H1 (cell line): ENCODE measurements around the gene MEN1. TPM values are rescaled to one million over a fixed set of nuclear protein-coding genes. Genes with fewer than 3 reads are reported as not detected.

Experiments used
- CTCF ChIA-PET: fragments of 300-600 bp; sonication (Branson Sonifier 250); formaldehyde crosslinking; loops from one replicate; lab custom pipeline; 2021; ENCODE audit not compliant: partially characterized antibody; lab: Charles Lee
- POLR2A ChIA-PET: fragments of 300-600 bp; sonication (Branson Sonifier 250); formaldehyde crosslinking; loops from one replicate; lab custom pipeline; 2021; ENCODE audit warnings: inconsistent platforms; ENCODE audit not compliant: partially characterized antibody; lab: Charles Lee
- DNase-seq, 2 experiments: peaks; one replicate each; pipeline versions ENCODE4 v3.0.0 to v3.0.0-alpha.2; 2010 to 2022; ENCODE audit warnings: low spot score in 2 of 2, low read depth in 1 of 2, mixed read lengths in 1 of 2
- FAIRE-seq: peaks from 2 replicates; lab custom pipeline; 2011; peaks lifted over from hg19 to GRCh38; lab: Jason Lieb, UNC
- H2AFZ ChIP-seq: 2 replicates; pipeline ENCODE4 v1.8.1; 2012; ENCODE audit warnings: low read length, inconsistent platforms
- H2AK5ac ChIP-seq: 2 replicates; pipeline ENCODE4 v1.6.1; 2013; ENCODE audit warnings: low read depth, low read length
- H2BK120ac ChIP-seq: replicated peaks from 2 replicates; pipeline ENCODE3; 2013; ENCODE audit warnings: low read depth, low read length, inconsistent platforms
- H2BK12ac ChIP-seq: 2 replicates; pipeline ENCODE4 v1.6.1; 2013; ENCODE audit warnings: low read depth, low read length
- H2BK15ac ChIP-seq: 2 replicates; pipeline ENCODE4 v1.6.1; 2013; ENCODE audit warnings: low read length
- H2BK20ac ChIP-seq: 2 replicates; pipeline ENCODE4 v1.6.1; 2013; ENCODE audit warnings: low read length
- H2BK5ac ChIP-seq: 2 replicates; pipeline ENCODE4 v1.6.1; 2013; ENCODE audit warnings: low read depth, low read length
- H3K14ac ChIP-seq: 2 replicates; pipeline ENCODE4 v1.6.1; 2013; ENCODE audit warnings: inconsistent platforms; ENCODE audit not compliant: insufficient read length
- H3K18ac ChIP-seq: 2 replicates; pipeline ENCODE4 v1.6.1; 2013; ENCODE audit warnings: low read length; ENCODE audit errors: extremely low read depth
- H3K23ac ChIP-seq: 2 replicates; pipeline ENCODE4 v1.6.1; 2013; ENCODE audit warnings: inconsistent platforms; ENCODE audit not compliant: insufficient read length
- H3K23me2 ChIP-seq: 2 replicates; pipeline ENCODE4 v1.6.1; 2013; ENCODE audit warnings: low read depth, low read length
- H3K27ac ChIP-seq: 2 replicates; pipeline ENCODE4 v1.6.1; 2011; ENCODE audit warnings: low read depth, low read length, inconsistent platforms
- H3K27me3 ChIP-seq, 4 experiments: replicated peaks in 1 of 4; 1 replicate in 1 of 4; 2 replicates in 3 of 4; pipeline versions ENCODE4 v1.6.1 to v1.8.1; 2011 to 2013; ENCODE audit warnings: low read length in 3 of 4, mild to moderate bottlenecking in 3 of 4, inconsistent platforms in 2 of 4, mixed read lengths in 2 of 4, moderate library complexity in 1 of 4; ENCODE audit not compliant: control insufficient read depth in 3 of 4, insufficient read depth in 3 of 4; ENCODE audit errors: extremely low read depth in 1 of 4
- H3K36me3 ChIP-seq, 4 experiments: 2 replicates each; pipeline versions ENCODE4 v1.6.1 to v1.8.1; 2011 to 2013; ENCODE audit warnings: mild to moderate bottlenecking in 4 of 4, low read length in 3 of 4, moderate library complexity in 2 of 4, control low read depth in 1 of 4, inconsistent platforms in 1 of 4; ENCODE audit not compliant: insufficient read depth in 4 of 4, control insufficient read depth in 2 of 4
- H3K4ac ChIP-seq: replicated peaks from 2 replicates; pipeline ENCODE3; 2013; ENCODE audit warnings: low read length, low read depth, mixed read lengths, inconsistent platforms; ENCODE audit not compliant: insufficient read length
- H3K4me1 ChIP-seq, 4 experiments: replicated peaks in 1 of 4; 1 replicate in 1 of 4; 2 replicates in 3 of 4; pipeline versions ENCODE4 v1.6.1 to v1.8.1; 2011 to 2013; ENCODE audit warnings: low read length in 3 of 4, inconsistent platforms in 2 of 4, mixed read lengths in 1 of 4; ENCODE audit not compliant: insufficient read depth in 4 of 4, control insufficient read depth in 3 of 4
- H3K4me2 ChIP-seq, 2 experiments: 2 replicates each; pipeline versions ENCODE4 v1.6.1 to v1.8.1; 2011 to 2013; ENCODE audit warnings: low read depth in 2 of 2, low read length in 2 of 2, control low read depth in 1 of 2, inconsistent platforms in 1 of 2, mild to moderate bottlenecking in 1 of 2; ENCODE audit not compliant: insufficient read depth in 1 of 2
- H3K4me3 ChIP-seq, 4 experiments: fragments of 200-600, 300-600 bp in 1 of 4; sonication (generic), shearing (Covaris generic), sonication (Bioruptor Twin) in 1 of 4; 2 replicates each; pipeline versions ENCODE4 v1.5.1 to v1.8.1; 2011 to 2016; ENCODE audit warnings: low read length in 4 of 4, low read depth in 3 of 4, control low read depth in 2 of 4, inconsistent platforms in 2 of 4, mild to moderate bottlenecking in 2 of 4, mixed read lengths in 1 of 4, moderate library complexity in 1 of 4; ENCODE audit not compliant: insufficient read depth in 2 of 4; ENCODE audit errors: extremely low read depth in 1 of 4
- H3K56ac ChIP-seq: replicated peaks from 2 replicates; pipeline ENCODE3; 2013; ENCODE audit warnings: low read depth, mild to moderate bottlenecking, mixed read lengths, low read length, inconsistent platforms; ENCODE audit not compliant: insufficient read length
- H3K79me1 ChIP-seq: 2 replicates; pipeline ENCODE4 v1.6.1; 2013; ENCODE audit warnings: low read depth, low read length, control low read depth
- H3K79me2 ChIP-seq, 2 experiments: 2 replicates each; pipeline versions ENCODE4 v1.6.1 to v1.8.1; 2012 to 2013; ENCODE audit warnings: low read length in 2 of 2, mild to moderate bottlenecking in 2 of 2, inconsistent platforms in 1 of 2; ENCODE audit not compliant: insufficient read depth in 2 of 2, control insufficient read depth in 1 of 2
- H3K9ac ChIP-seq, 4 experiments: replicated peaks in 1 of 4; 1 replicate in 1 of 4; 2 replicates in 3 of 4; pipeline versions ENCODE4 v1.6.1 to v1.8.1; 2011 to 2013; ENCODE audit warnings: low read depth in 3 of 4, low read length in 3 of 4, control low read depth in 2 of 4, mild to moderate bottlenecking in 2 of 4, moderate library complexity in 2 of 4, inconsistent platforms in 1 of 4; ENCODE audit errors: extremely low read depth in 1 of 4
- H3K9me3 ChIP-seq, 2 experiments: 2 replicates each; pipeline versions ENCODE4 v1.6.1 to v1.8.1; 2012 to 2013; ENCODE audit warnings: mild to moderate bottlenecking in 2 of 2, moderate library complexity in 2 of 2, control low read depth in 1 of 2, inconsistent platforms in 1 of 2, low read depth in 1 of 2, low read length in 1 of 2, mixed read lengths in 1 of 2; ENCODE audit not compliant: insufficient read depth in 2 of 2
- H4K20me1 ChIP-seq, 2 experiments: replicated peaks in 1 of 2; 2 replicates each; pipeline versions ENCODE3 to v1.8.1; 2011 to 2013; ENCODE audit warnings: inconsistent platforms in 2 of 2, low read length in 2 of 2, mild to moderate bottlenecking in 1 of 2; ENCODE audit not compliant: insufficient read depth in 2 of 2, control insufficient read depth in 1 of 2
- H4K5ac ChIP-seq: 2 replicates; pipeline ENCODE4 v1.6.1; 2013; ENCODE audit warnings: low read length, low read depth, mixed read lengths, inconsistent platforms; ENCODE audit not compliant: insufficient read length
- H4K8ac ChIP-seq: 2 replicates; pipeline ENCODE4 v1.8.0; 2013; ENCODE audit warnings: mild to moderate bottlenecking, moderate library complexity, low read length, inconsistent platforms; ENCODE audit not compliant: insufficient read depth; ENCODE audit errors: extremely low read depth
- H4K91ac ChIP-seq: replicated peaks from 2 replicates; pipeline ENCODE3; 2013; ENCODE audit warnings: low read length, mixed read lengths, inconsistent platforms; ENCODE audit not compliant: insufficient read length
- CBX5 ChIP-seq: fragments of 300-800, 300-1000 bp; sonication (generic); IDR thresholded peaks from 2 replicates; pipeline ENCODE4 v1.7.1; 2016; ENCODE audit warnings: antibody characterized with exemption, low read length, low read depth
- SIX5 ChIP-seq: IDR thresholded peaks from 2 replicates; pipeline ENCODE4 v1.6.1; 2011; ENCODE audit warnings: mild to moderate bottlenecking, low read depth, low read length
- SP1 ChIP-seq: IDR thresholded peaks from 2 replicates; pipeline ENCODE4 v1.6.1; 2011; ENCODE audit warnings: low read depth, low read length
- WGBS, 2 experiments: shearing (Covaris generic) in 1 of 2; methylation state at CpG; one replicate each; pipeline versions ENCODE4 v1.1.6 to v1.1.7; 2013 to 2015; ENCODE audit warnings: low lambda C conversion rate in 2 of 2, mixed read lengths in 2 of 2, inconsistent platforms in 1 of 2, low coverage in 1 of 2, missing lambda C conversion rate in 1 of 2; ENCODE audit not compliant: insufficient replicate concordance in 2 of 2, insufficient coverage in 1 of 2, insufficient read length in 1 of 2; ENCODE audit errors: extremely low coverage in 1 of 2, missing lambda C conversion rate in 1 of 2; 5-methylcytosine and 5-hydroxymethylcytosine counted together
- polyA plus RNA-seq, 7 experiments: library from polyadenylated mRNA; depleted of rRNA in 3 of 7; stranded (reverse) in 5 of 7; unstranded in 2 of 7; fragments of >200 nt in 5 of 7; fragments of 200-250 nt in 2 of 7; gene quantifications; 1 replicate in 5 of 7; 2 replicates in 1 of 7; 4 replicates in 1 of 7; pipeline versions ENCODE4 v1.2.1 to v1.2.3, GENCODE V29; 2011 to 2013; ENCODE audit warnings: missing spikeins in 2 of 7, mixed read lengths in 2 of 7
- total RNA-seq: library from RNA; stranded (reverse); fragmentation: NEBNext Ultra II Directional; extraction: Animal tissue kit (Norgen Biotek cat#: 25700); gene quantifications from 2 replicates; pipeline ENCODE4 v1.2.1, GENCODE V29; 2021
- TF ChIP-seq, protein P1 (sequence below): IDR thresholded peaks from 2 replicates; pipeline ENCODE4 v1.6.1; 2012; ENCODE audit warnings: inconsistent platforms

The MEN1 gene
- total and polyA plus RNA-seq, 2 of the 8 experiments (the other 6 are each of a cell fraction or from before 2014, with no cell fraction given): 47.2 to 56.3 TPM

- peaks cover 0 to 5% of the 10 kb centered on the region in 2 experiments for H4K20me1 ChIP-seq
- no peaks in the 10 kb centered on the region for H3K9me3 ChIP-seq
- no peak overlapping the region for H3K4ac ChIP-seq
- H3K79me2 ChIP-seq: peaks cover 0 to 3% of the 10 kb centered on the region in 2 experiments; a peak in 1 of 4 replicates
- 0 out of 2 replicates have a peak overlapping the region, but pooled peaks have one; percentile 72 for H2BK20ac ChIP-seq
- H3K14ac ChIP-seq: no peak overlapping the region
- H3K27ac ChIP-seq: peak overlapping the region; percentile 78
- DNase-seq: peak in 1 of 2 experiments; percentile 58
- no peak overlapping the region for H3K4me3 ChIP-seq
- H3K18ac ChIP-seq: no peak overlapping the region; the same call in none of the 2 replicates
- H3K9ac ChIP-seq: peak overlapping the region in 1 of 4 experiments; percentile 9; a peak in 2 of 7 replicates
- H3K4me2 ChIP-seq: peak overlapping the region; percentile 84 to 91; a peak in 3 of 4 replicates
- CTCF ChIA-PET: interaction anchor here (0.6 to 32.3 kb wide), 7 partner anchors 20 to 495 kb away, joined by 3 to 1058 read pairs (median 3); partner anchors contain the start of genes ARL2 and EHD1
- peak overlapping the region; percentile 22 for H4K91ac ChIP-seq
- H3K79me1 ChIP-seq: no peaks in the 10 kb centered on the region; the same call in 1 of the 2 replicates
- no peaks in the 10 kb centered on the region for H3K27me3 ChIP-seq
- H2BK120ac ChIP-seq: no peak overlapping the region
- H2BK12ac ChIP-seq: peak overlapping the region; percentile 30; the same call in 1 of the 2 replicates
- POLR2A ChIA-PET: interaction anchor here (0.7 to 3.1 kb wide), 5 partner anchors 11 to 36 kb away, joined by 3 to 13 read pairs (median 3); partner anchors contain the start of genes EHD1 and MEN1
- H3K4me1 ChIP-seq: peaks cover 0 to 30% (median 21%) of the 10 kb centered on the region in 4 experiments; a peak in 6 of 7 replicates
- H3K23me2 ChIP-seq: peaks cover 9% of the 10 kb centered on the region
- H3K23ac ChIP-seq: no peak overlapping the region
- 0 out of 2 replicates have a peak overlapping the region, but pooled peaks have one; percentile 72 for H2BK15ac ChIP-seq
- no peak for FAIRE-seq
- TF ChIP-seq CBX5 (no peak), SP1 (peak; percentile 52; the same call in 1 of the 2 replicates), SIX5 (peak; percentile 39)
- TF ChIP-seq, protein P1, sequence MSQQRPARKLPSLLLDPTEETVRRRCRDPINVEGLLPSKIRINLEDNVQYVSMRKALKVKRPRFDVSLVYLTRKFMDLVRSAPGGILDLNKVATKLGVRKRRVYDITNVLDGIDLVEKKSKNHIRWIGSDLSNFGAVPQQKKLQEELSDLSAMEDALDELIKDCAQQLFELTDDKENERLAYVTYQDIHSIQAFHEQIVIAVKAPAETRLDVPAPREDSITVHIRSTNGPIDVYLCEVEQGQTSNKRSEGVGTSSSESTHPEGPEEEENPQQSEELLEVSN: no peak
- peaks cover 3 to 10% (median 7%) of the 10 kb centered on the region in 4 experiments; a peak in 4 of 8 replicates for H3K36me3 ChIP-seq
- H2AK5ac ChIP-seq: no peak overlapping the region
- H2BK5ac ChIP-seq: peak overlapping the region; percentile 82
- H4K8ac ChIP-seq: peak overlapping the region; percentile 15; the same call in 1 of the 2 replicates
- no peak overlapping the region for H4K5ac ChIP-seq
- H3K56ac ChIP-seq: no peak overlapping the region
- WGBS, 2 experiments: 76% methylated on average over 15 of the region's 15 CpGs; no CpG with 5 or more reads in 1 of the 2 experiments
- no peak overlapping the region for H2AFZ ChIP-seq
Observed at GRCh38 chr11:64841592-64842365, 31.4 kb upstream of the MEN1 start.
